Natural killer cell (primary cell): ENCODE results near the gene TENM4. TPM values are rescaled to one million over a fixed set of nuclear protein-coding genes. Genes with fewer than 3 reads are reported as not detected.

Experiments used
- ATAC-seq, 3 donors: fragments of 150-1000 bp in 2 of 3; fragments of 200-7000 bp in 1 of 3; cut with Tn5 transposase; 1 replicate in 1 of 3; 2 replicates in 2 of 3; pipeline ENCODE4 v1.10.0; 2021; ENCODE audit warnings: mild to moderate bottlenecking in 2 of 3, moderate library complexity in 2 of 3
- DNase-seq, 2 donors: peaks; one replicate each; pipeline versions ENCODE4 v3.0.0 to v3.0.0-alpha.2; 2013 to 2021; ENCODE audit warnings: mixed read lengths in 1 of 2
- H3K27ac ChIP-seq: one replicate; pipeline ENCODE4 v1.5.1; 2013; ENCODE audit warnings: mild to moderate bottlenecking, low read length
- H3K27me3 ChIP-seq: one replicate; pipeline ENCODE4 v1.6.1; 2013; ENCODE audit warnings: low read length; ENCODE audit not compliant: control insufficient read depth, insufficient read depth
- H3K36me3 ChIP-seq: one replicate; pipeline ENCODE4 v1.6.1; 2013; ENCODE audit warnings: low read length; ENCODE audit not compliant: control insufficient read depth, insufficient read depth
- H3K4me1 ChIP-seq: one replicate; pipeline ENCODE4 v1.6.1; 2013; ENCODE audit warnings: low read length; ENCODE audit not compliant: control insufficient read depth, insufficient read depth
- H3K4me3 ChIP-seq: one replicate; pipeline ENCODE4 v1.5.1; 2013; ENCODE audit warnings: low read length
- H3K9me3 ChIP-seq: one replicate; pipeline ENCODE4 v1.6.1; 2013; ENCODE audit warnings: low read length; ENCODE audit not compliant: control insufficient read depth, insufficient read depth
- H3K27ac Mint-ChIP-seq, 2 donors: one replicate each; pipeline ENCODE4 v1.8.0; 2022; ENCODE audit warnings: mild to moderate bottlenecking in 2 of 2, mixed read lengths in 2 of 2, moderate library complexity in 1 of 2
- H3K27me3 Mint-ChIP-seq, 2 donors: one replicate each; pipeline ENCODE4 v1.8.0; 2022; ENCODE audit warnings: low read depth in 2 of 2, mixed read lengths in 2 of 2
- H3K36me3 Mint-ChIP-seq: one replicate; pipeline ENCODE4 v1.8.0; 2022; ENCODE audit warnings: mixed read lengths
- H3K4me1 Mint-ChIP-seq, 2 donors: one replicate each; pipeline ENCODE4 v1.8.0; 2022; ENCODE audit warnings: mixed read lengths in 2 of 2
- H3K4me3 Mint-ChIP-seq: one replicate; pipeline ENCODE4 v1.8.0; 2022; ENCODE audit warnings: mild to moderate bottlenecking, moderate library complexity, mixed read lengths
- H3K9me3 Mint-ChIP-seq, 2 donors: one replicate each; pipeline ENCODE4 v1.8.0; 2022; ENCODE audit warnings: mixed read lengths in 2 of 2
- WGBS: methylation state at CpG from one replicate; pipeline ENCODE4 v1.1.7; 2013; ENCODE audit warnings: missing lambda C conversion rate; ENCODE audit not compliant: insufficient coverage; 5-methylcytosine and 5-hydroxymethylcytosine counted together
- intact Hi-C: fragments of 100-400 bp; cut with micrococcal nuclease; formaldehyde crosslinking; loops from one replicate; pipeline ENCODE4 v1.14.2; 2022
- total RNA-seq, 4 donors: library from RNA; stranded (reverse); fragments of 120-200 nt in 1 of 4; gene quantifications; one replicate each; pipeline versions ENCODE4 v1.2.3 to v1.2.4, GENCODE V29; 2013 to 2022
- TF ChIP-seq, protein P1 (sequence below): fragments of 200-600 bp; IDR thresholded peaks from one replicate; pipeline ENCODE4 v1.8.0; 2022; ENCODE audit warnings: antibody characterized with exemption

TENM4 gene
- total RNA-seq, 3 donors from 2014 or later (not counting 1 experiment from before 2014, with no cell fraction given), result 0.63 to 0.75 TPM; not detected in 1

DNA sequence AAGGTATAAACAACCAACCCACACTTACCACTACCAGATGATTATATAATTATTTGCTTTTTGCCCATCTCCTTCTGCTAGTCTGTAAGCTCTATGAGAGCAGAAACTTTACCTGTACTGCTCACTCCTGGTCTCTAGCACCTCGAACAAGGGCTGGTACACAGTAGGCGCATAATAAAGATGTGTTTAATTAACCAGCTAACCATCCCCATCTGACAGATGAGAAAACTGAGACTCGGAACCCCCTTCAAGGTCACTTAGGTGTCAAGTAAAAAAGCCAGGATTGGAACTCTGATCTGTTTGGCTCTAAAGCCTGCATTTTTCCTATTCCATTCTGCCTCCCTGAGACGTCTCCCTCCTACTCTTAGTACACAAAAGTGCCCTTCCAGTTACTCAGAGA lies 370.3 kb downstream of the TENM4 start:
- Histone ChIP-seq H3K4me1 (no peaks in the 10 kb centered on the region), H3K27ac (no peak overlapping the region), H3K36me3 (no peaks in the 10 kb centered on the region), H3K4me3 (no peak overlapping the region), H3K27me3 (no peaks in the 10 kb centered on the region), H3K9me3 (no peaks in the 10 kb centered on the region)
- Mint-ChIP-seq H3K4me3 (no peak overlapping the region), H3K36me3 (no peaks in the 10 kb centered on the region), H3K9me3 (no peaks in the 10 kb centered on the region), H3K4me1 (peaks cover 0 to 5% of the 10 kb centered on the region in 2 donors), H3K27ac (no peak overlapping the region), H3K27me3 (peaks cover 0 to 12% of the 10 kb centered on the region in 2 donors)
- intact Hi-C loops, result no loop called here
- 59% methylated on average over 4 of the region's 4 CpGs for WGBS
- ATAC-seq, result no peak
- DNase-seq, result no peak
- TF ChIP-seq, protein P1, sequence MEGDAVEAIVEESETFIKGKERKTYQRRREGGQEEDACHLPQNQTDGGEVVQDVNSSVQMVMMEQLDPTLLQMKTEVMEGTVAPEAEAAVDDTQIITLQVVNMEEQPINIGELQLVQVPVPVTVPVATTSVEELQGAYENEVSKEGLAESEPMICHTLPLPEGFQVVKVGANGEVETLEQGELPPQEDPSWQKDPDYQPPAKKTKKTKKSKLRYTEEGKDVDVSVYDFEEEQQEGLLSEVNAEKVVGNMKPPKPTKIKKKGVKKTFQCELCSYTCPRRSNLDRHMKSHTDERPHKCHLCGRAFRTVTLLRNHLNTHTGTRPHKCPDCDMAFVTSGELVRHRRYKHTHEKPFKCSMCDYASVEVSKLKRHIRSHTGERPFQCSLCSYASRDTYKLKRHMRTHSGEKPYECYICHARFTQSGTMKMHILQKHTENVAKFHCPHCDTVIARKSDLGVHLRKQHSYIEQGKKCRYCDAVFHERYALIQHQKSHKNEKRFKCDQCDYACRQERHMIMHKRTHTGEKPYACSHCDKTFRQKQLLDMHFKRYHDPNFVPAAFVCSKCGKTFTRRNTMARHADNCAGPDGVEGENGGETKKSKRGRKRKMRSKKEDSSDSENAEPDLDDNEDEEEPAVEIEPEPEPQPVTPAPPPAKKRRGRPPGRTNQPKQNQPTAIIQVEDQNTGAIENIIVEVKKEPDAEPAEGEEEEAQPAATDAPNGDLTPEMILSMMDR, result no peak

DNA sequence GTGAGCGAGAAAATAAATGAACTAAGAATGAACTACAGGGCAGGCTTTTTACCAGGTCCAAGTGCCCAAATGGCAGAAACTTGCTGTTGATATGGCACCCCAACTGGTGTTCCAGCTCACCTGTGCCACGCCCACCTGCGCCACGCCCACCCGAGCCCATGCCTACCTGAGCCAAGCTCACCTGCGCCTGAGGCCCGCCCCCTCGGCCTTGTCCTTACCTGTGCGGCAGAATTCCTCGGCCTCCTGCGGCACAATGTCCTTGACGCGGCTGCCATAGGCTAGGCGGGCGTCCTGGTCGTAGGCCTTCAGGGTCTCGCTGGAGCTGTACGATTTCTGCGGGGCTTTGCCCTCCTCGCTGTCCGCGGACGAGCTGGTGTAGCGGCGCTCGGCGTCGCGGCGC lies 371.3 kb downstream of the TENM4 start:
- Mint-ChIP-seq H3K36me3 (no peaks in the 10 kb centered on the region), H3K27me3 (peaks cover 0 to 12% of the 10 kb centered on the region in 2 donors), H3K9me3 (no peaks in the 10 kb centered on the region), H3K4me3 (no peak overlapping the region), H3K27ac (no peak overlapping the region), H3K4me1 (peaks cover 0 to 5% of the 10 kb centered on the region in 2 donors)
- ATAC-seq, result no peak
- intact Hi-C loops, result no loop called here
- H3K27ac ChIP-seq, result no peak overlapping the region
- no peaks in the 10 kb centered on the region for H3K4me1 ChIP-seq
- no peaks in the 10 kb centered on the region for H3K9me3 ChIP-seq
- no peaks in the 10 kb centered on the region for H3K27me3 ChIP-seq
- H3K4me3 ChIP-seq, result no peak overlapping the region
- TF ChIP-seq, protein P1, result no peak
- 94% methylated on average over 30 of the region's 30 CpGs for WGBS
- DNase-seq, result no peak
- no peaks in the 10 kb centered on the region for H3K36me3 ChIP-seq

DNA sequence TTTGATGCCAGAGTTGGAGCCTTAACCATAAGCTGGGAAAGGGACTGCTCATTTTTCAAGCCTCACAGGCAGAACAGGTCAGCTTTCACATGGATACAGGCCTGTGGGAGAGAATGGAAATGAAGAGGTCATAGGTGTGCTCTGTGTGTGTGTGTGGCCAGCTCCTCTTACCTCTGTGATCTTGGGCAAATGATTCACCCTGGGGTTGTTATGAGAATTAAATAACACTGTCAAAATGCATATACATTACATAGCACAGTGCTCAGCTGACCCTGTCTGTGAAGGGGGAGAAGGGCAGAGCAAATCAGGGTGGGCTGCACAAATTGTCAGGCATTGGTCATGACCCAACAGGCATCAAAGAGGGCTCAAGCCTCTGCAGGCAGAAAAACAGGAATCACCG lies 372.5 kb downstream of the TENM4 start:
- H3K4me3 Mint-ChIP-seq, result no peak overlapping the region
- Histone ChIP-seq H3K4me1 (no peaks in the 10 kb centered on the region), H3K36me3 (no peaks in the 10 kb centered on the region), H3K27ac (no peak overlapping the region), H3K4me3 (no peak overlapping the region), H3K27me3 (no peaks in the 10 kb centered on the region), H3K9me3 (no peaks in the 10 kb centered on the region)
- H3K27ac Mint-ChIP-seq, result no peak overlapping the region
- peaks cover 0 to 12% of the 10 kb centered on the region in 2 donors for H3K27me3 Mint-ChIP-seq
- intact Hi-C loops, result no loop called here
- H3K36me3 Mint-ChIP-seq, result no peaks in the 10 kb centered on the region
- 90% methylated on average over 1 of the region's 1 CpG for WGBS
- no peaks in the 10 kb centered on the region for H3K9me3 Mint-ChIP-seq
- ATAC-seq (no peak), DNase-seq (no peak)
- TF ChIP-seq, protein P1, result no peak
- peaks cover 0 to 5% of the 10 kb centered on the region in 2 donors for H3K4me1 Mint-ChIP-seq

DNA sequence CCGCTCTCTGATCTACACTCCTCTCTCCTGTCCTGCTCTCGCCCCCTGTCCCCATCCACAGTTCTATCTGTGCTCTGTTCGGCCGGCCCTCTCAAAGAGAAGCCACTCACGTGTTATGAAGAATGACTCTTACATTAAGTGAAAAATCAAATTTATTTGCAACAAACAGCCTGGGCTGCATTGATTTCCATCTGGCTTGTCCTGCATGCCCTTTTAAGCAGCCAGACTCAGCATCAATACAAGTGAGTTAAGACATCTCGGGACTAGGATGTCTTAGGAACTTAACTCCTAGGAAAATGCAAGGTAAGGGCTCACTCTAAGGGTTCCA lies 373.5 kb downstream of the TENM4 start:
- Histone ChIP-seq H3K27me3 (no peaks in the 10 kb centered on the region), H3K9me3 (no peaks in the 10 kb centered on the region), H3K4me3 (no peak overlapping the region), H3K36me3 (no peaks in the 10 kb centered on the region), H3K4me1 (no peaks in the 10 kb centered on the region), H3K27ac (no peak overlapping the region)
- TF ChIP-seq, protein P1, result no peak
- no peak for DNase-seq
- H3K36me3 Mint-ChIP-seq, result no peaks in the 10 kb centered on the region
- peaks cover 0 to 12% of the 10 kb centered on the region in 2 donors for H3K27me3 Mint-ChIP-seq
- no peak overlapping the region for H3K27ac Mint-ChIP-seq
- no peak for ATAC-seq
- H3K9me3 Mint-ChIP-seq, result no peaks in the 10 kb centered on the region
- H3K4me1 Mint-ChIP-seq, result peaks cover 0 to 5% of the 10 kb centered on the region in 2 donors
- H3K4me3 Mint-ChIP-seq, result no peak overlapping the region
- 46% methylated on average over 6 of the region's 6 CpGs for whole genome bisulfite sequencing
- intact Hi-C loops, result no loop called here
